Vagina (tissue), 2 donors: ENCODE results near the gene VOPP1.

ENCODE experiments used
- POLR2A ChIP-seq, 2 donors: fragments of 450-650 bp; IDR thresholded peaks; one replicate each; pipeline ENCODE4 v1.6.1; 2017; ENCODE audit warnings: antibody characterized with exemption in 2 of 2, mild to moderate bottlenecking in 2 of 2, moderate library complexity in 2 of 2
- POLR2AphosphoS5 ChIP-seq, 2 donors: sonication (generic); formaldehyde crosslinking; IDR thresholded peaks; one replicate each; pipeline ENCODE4 v1.9.0; 2017; ENCODE audit warnings: antibody characterized with exemption in 2 of 2, mild to moderate bottlenecking in 2 of 2, low read depth in 1 of 2; ENCODE audit not compliant: insufficient read depth in 1 of 2
- TF ChIP-seq, protein P1 (sequence below), 3 experiments: fragments of 450-650 bp in 2 of 3; fragments of 200-600 bp in 1 of 3; sonication (generic) in 1 of 3; IDR thresholded peaks; one replicate each; pipeline ENCODE4 v1.5.1; 2017 to 2019; ENCODE audit warnings: antibody characterized with exemption in 3 of 3, mild to moderate bottlenecking in 2 of 3, moderate library complexity in 2 of 3

DNA sequence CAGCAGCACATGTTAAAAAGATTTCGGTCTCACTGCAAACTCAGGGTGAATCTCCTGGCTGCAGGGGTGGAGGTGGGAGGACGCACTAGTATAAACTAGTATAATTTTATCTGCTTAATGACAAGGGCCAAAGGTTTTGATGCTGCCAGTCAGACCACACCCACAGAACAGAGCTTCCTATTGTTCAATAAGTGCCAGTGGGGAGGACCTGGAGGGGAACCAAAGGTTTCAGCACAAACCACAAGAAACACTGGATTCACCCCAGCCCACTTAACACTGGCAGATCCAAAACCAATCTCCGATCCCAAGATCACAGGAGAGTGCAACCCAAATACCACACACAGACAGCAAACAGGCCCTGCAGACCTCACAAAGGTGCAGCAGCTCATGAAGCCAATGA, 6.6 kb downstream of the VOPP1 start:
- TF ChIP-seq, protein P1, sequence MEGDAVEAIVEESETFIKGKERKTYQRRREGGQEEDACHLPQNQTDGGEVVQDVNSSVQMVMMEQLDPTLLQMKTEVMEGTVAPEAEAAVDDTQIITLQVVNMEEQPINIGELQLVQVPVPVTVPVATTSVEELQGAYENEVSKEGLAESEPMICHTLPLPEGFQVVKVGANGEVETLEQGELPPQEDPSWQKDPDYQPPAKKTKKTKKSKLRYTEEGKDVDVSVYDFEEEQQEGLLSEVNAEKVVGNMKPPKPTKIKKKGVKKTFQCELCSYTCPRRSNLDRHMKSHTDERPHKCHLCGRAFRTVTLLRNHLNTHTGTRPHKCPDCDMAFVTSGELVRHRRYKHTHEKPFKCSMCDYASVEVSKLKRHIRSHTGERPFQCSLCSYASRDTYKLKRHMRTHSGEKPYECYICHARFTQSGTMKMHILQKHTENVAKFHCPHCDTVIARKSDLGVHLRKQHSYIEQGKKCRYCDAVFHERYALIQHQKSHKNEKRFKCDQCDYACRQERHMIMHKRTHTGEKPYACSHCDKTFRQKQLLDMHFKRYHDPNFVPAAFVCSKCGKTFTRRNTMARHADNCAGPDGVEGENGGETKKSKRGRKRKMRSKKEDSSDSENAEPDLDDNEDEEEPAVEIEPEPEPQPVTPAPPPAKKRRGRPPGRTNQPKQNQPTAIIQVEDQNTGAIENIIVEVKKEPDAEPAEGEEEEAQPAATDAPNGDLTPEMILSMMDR (IDR thresholded peaks at IDR 0.05) = no peak
- no peak for TF ChIP-seq POLR2AphosphoS5 (IDR thresholded peaks at IDR 0.05; ENCODE audit: insufficient read depth in 1 of 2, low read depth in 1 of 2)
- TF ChIP-seq POLR2A (IDR thresholded peaks at IDR 0.05) = no peak
